ENCODE measurements around the gene PACSIN3. TPM values are rescaled to one million over a fixed set of nuclear protein-coding genes. Genes with fewer than 3 reads are reported as not detected.

PACSIN3 gene
- total and polyA plus RNA-seq, 2 of the 8 experiments (the other 6 are each of a cell fraction or from before 2014, with no cell fraction given) = 23.8 to 47.2 TPM

GRCh38 chr11:47188259-47188658 is 2.0 kb upstream of the PACSIN3 start:
- no peak overlapping the region for H3K27ac ChIP-seq (ENCODE audit: low read depth, low read length)
- no peak overlapping the region for H4K5ac ChIP-seq (ENCODE audit: insufficient read length, low read depth, low read length)
- peaks cover 3% of the 10 kb centered on the region; the same call in 1 of the 2 replicates for H3K79me1 ChIP-seq (ENCODE audit: low read depth, low read length)
- DNase-seq (ENCODE audit: low read depth in 1 of 2, low spot score in 2 of 2) (no peak), FAIRE-seq (no peak)
- no peak overlapping the region for H3K4me3 ChIP-seq (ENCODE audit: extremely low read depth in 1 of 4, insufficient read depth in 2 of 4, low read depth in 3 of 4, low read length in 4 of 4)
- no peak overlapping the region for H3K14ac ChIP-seq (ENCODE audit: insufficient read length)
- H3K4ac ChIP-seq (replicated peaks; ENCODE audit: insufficient read length, low read depth, low read length) = no peak overlapping the region
- no peak overlapping the region for H2AFZ ChIP-seq (ENCODE audit: low read length)
- peaks cover 0 to 12% of the 10 kb centered on the region in 2 experiments; a peak in 3 of 4 replicates for H3K79me2 ChIP-seq (ENCODE audit: control insufficient read depth in 1 of 2, insufficient read depth in 2 of 2, low read length in 2 of 2)
- no peak overlapping the region for H3K23ac ChIP-seq (ENCODE audit: insufficient read length)
- H2BK15ac ChIP-seq (ENCODE audit: low read length) = no peak overlapping the region
- peaks cover 12% of the 10 kb centered on the region; the same call in 1 of the 2 replicates for H3K23me2 ChIP-seq (ENCODE audit: low read depth, low read length)
- H3K9me3 ChIP-seq (ENCODE audit: insufficient read depth in 2 of 2, low read depth in 1 of 2, low read length in 1 of 2) = no peaks in the 10 kb centered on the region
- no peak overlapping the region for H2BK5ac ChIP-seq (ENCODE audit: low read depth, low read length)
- H3K4me2 ChIP-seq (ENCODE audit: insufficient read depth in 1 of 2, low read depth in 2 of 2, low read length in 2 of 2) = peak overlapping the region in 1 of 2 experiments; percentile 66; a peak in 1 of 4 replicates
- 89% methylated on average over 1 of the region's 1 CpG; no CpG with 5 or more reads in 1 of the 2 experiments for WGBS, 2 experiments (ENCODE audit: extremely low coverage in 1 of 2, insufficient coverage in 1 of 2, insufficient read length in 1 of 2, insufficient replicate concordance in 2 of 2, low coverage in 1 of 2, low lambda C conversion rate in 2 of 2, missing lambda C conversion rate in 1 of 2)
- TF ChIP-seq BRCA1 (IDR thresholded peaks at IDR 0.05; ENCODE audit: low read depth, low read length) (no peak), ZNF274 (IDR thresholded peaks at IDR 0.05; ENCODE audit: borderline replicate concordance, extremely low read depth, low read length) (no peak), RAD21 (IDR thresholded peaks at IDR 0.05 in 1 of 2, conservative IDR thresholded peaks at IDR 0.05 in 1 of 2; ENCODE audit: low read depth in 2 of 2, low read length in 2 of 2) (no peak), ATF2 (IDR thresholded peaks at IDR 0.05; ENCODE audit: low read length) (no peak), FOSL1 (IDR thresholded peaks at IDR 0.05; ENCODE audit: insufficient read depth, low read depth, low read length) (no peak), MAFK (IDR thresholded peaks at IDR 0.05; ENCODE audit: low read depth, low read length) (no peak), TEAD4 (IDR thresholded peaks at IDR 0.05; ENCODE audit: low read depth, low read length) (no peak), CTBP2 (IDR thresholded peaks at IDR 0.05; ENCODE audit: borderline replicate concordance, insufficient read depth, insufficient read length, low read length) (no peak), CBX5 (IDR thresholded peaks at IDR 0.05; ENCODE audit: low read depth, low read length) (no peak), PHF8 (conservative IDR thresholded peaks at IDR 0.05; ENCODE audit: low read depth, low read length) (no peak), JUND (IDR thresholded peaks at IDR 0.05; ENCODE audit: low read length) (no peak)
- CTCF ChIA-PET (ENCODE audit: partially characterized antibody) = interaction anchor here (1.1 to 16.6 kb wide), 8 partner anchors 10 to 161 kb away, joined by 3 to 247 read pairs (median 6); partner anchors contain the start of genes ARFGAP2 and DDB2
- H4K20me1 ChIP-seq (replicated peaks in 1 of 2; ENCODE audit: control insufficient read depth in 1 of 2, insufficient read depth in 2 of 2, low read length in 2 of 2) = peaks cover 0 to under 1% of the 10 kb centered on the region in 2 experiments
- H2BK12ac ChIP-seq (ENCODE audit: low read depth, low read length) = no peak overlapping the region
- peaks cover 0 to 6% (median 0%) of the 10 kb centered on the region in 4 experiments; a peak in 3 of 7 replicates for H3K27me3 ChIP-seq (replicated peaks in 1 of 4; ENCODE audit: control insufficient read depth in 3 of 4, extremely low read depth in 1 of 4, insufficient read depth in 3 of 4, low read length in 3 of 4)
- POLR2A ChIA-PET (ENCODE audit: partially characterized antibody) = interaction anchor here (1.1 to 3.6 kb wide), 11 partner anchors 9 to 276 kb away, joined by 3 to 49 read pairs (median 10); partner anchors contain the start of genes ARFGAP2 and DDB2
- H3K18ac ChIP-seq (ENCODE audit: extremely low read depth, low read length) = no peak overlapping the region
- no peak overlapping the region for H3K9ac ChIP-seq (replicated peaks in 1 of 4; ENCODE audit: extremely low read depth in 1 of 4, low read depth in 3 of 4, low read length in 3 of 4)
- no peak overlapping the region for H3K56ac ChIP-seq (replicated peaks; ENCODE audit: insufficient read length, low read depth, low read length)
- no peak overlapping the region for H2BK120ac ChIP-seq (replicated peaks; ENCODE audit: low read depth, low read length)
- H2BK20ac ChIP-seq (ENCODE audit: low read length) = no peak overlapping the region
- H4K8ac ChIP-seq (ENCODE audit: extremely low read depth, insufficient read depth, low read length) = no peak overlapping the region
- peaks cover 0 to 3% (median 0%) of the 10 kb centered on the region in 4 experiments; a peak in 1 of 8 replicates for H3K36me3 ChIP-seq (ENCODE audit: control insufficient read depth in 2 of 4, insufficient read depth in 4 of 4, low read length in 3 of 4)
- no peak overlapping the region for H2AK5ac ChIP-seq (ENCODE audit: low read depth, low read length)
- peaks cover 0 to 8% (median 6%) of the 10 kb centered on the region in 4 experiments; a peak in 5 of 7 replicates for H3K4me1 ChIP-seq (replicated peaks in 1 of 4; ENCODE audit: control insufficient read depth in 3 of 4, insufficient read depth in 4 of 4, low read length in 3 of 4)
- H4K91ac ChIP-seq (replicated peaks; ENCODE audit: insufficient read length, low read length) = no peak overlapping the region
